Natural killer cell (primary cell): Measurements from ENCODE around the gene FAM107A. TPM values are rescaled to one million over a fixed set of nuclear protein-coding genes. Genes with fewer than 3 reads are reported as not detected.

Source experiments
- ATAC-seq, 3 donors: fragments of 150-1000 bp in 2 of 3; fragments of 200-7000 bp in 1 of 3; cut with Tn5 transposase; 1 replicate in 1 of 3; 2 replicates in 2 of 3; pipeline ENCODE4 v1.10.0; 2021; ENCODE audit warnings: mild to moderate bottlenecking in 2 of 3, moderate library complexity in 2 of 3
- DNase-seq, 2 donors: peaks; one replicate each; pipeline versions ENCODE4 v3.0.0 to v3.0.0-alpha.2; 2013 to 2021; ENCODE audit warnings: mixed read lengths in 1 of 2
- H3K27ac ChIP-seq: one replicate; pipeline ENCODE4 v1.5.1; 2013; ENCODE audit warnings: mild to moderate bottlenecking, low read length
- H3K27me3 ChIP-seq: one replicate; pipeline ENCODE4 v1.6.1; 2013; ENCODE audit warnings: low read length; ENCODE audit not compliant: control insufficient read depth, insufficient read depth
- H3K36me3 ChIP-seq: one replicate; pipeline ENCODE4 v1.6.1; 2013; ENCODE audit warnings: low read length; ENCODE audit not compliant: control insufficient read depth, insufficient read depth
- H3K4me1 ChIP-seq: one replicate; pipeline ENCODE4 v1.6.1; 2013; ENCODE audit warnings: low read length; ENCODE audit not compliant: control insufficient read depth, insufficient read depth
- H3K4me3 ChIP-seq: one replicate; pipeline ENCODE4 v1.5.1; 2013; ENCODE audit warnings: low read length
- H3K9me3 ChIP-seq: one replicate; pipeline ENCODE4 v1.6.1; 2013; ENCODE audit warnings: low read length; ENCODE audit not compliant: control insufficient read depth, insufficient read depth
- H3K27ac Mint-ChIP-seq, 2 donors: one replicate each; pipeline ENCODE4 v1.8.0; 2022; ENCODE audit warnings: mild to moderate bottlenecking in 2 of 2, mixed read lengths in 2 of 2, moderate library complexity in 1 of 2
- H3K27me3 Mint-ChIP-seq, 2 donors: one replicate each; pipeline ENCODE4 v1.8.0; 2022; ENCODE audit warnings: low read depth in 2 of 2, mixed read lengths in 2 of 2
- H3K36me3 Mint-ChIP-seq: one replicate; pipeline ENCODE4 v1.8.0; 2022; ENCODE audit warnings: mixed read lengths
- H3K4me1 Mint-ChIP-seq, 2 donors: one replicate each; pipeline ENCODE4 v1.8.0; 2022; ENCODE audit warnings: mixed read lengths in 2 of 2
- H3K4me3 Mint-ChIP-seq: one replicate; pipeline ENCODE4 v1.8.0; 2022; ENCODE audit warnings: mild to moderate bottlenecking, moderate library complexity, mixed read lengths
- H3K9me3 Mint-ChIP-seq, 2 donors: one replicate each; pipeline ENCODE4 v1.8.0; 2022; ENCODE audit warnings: mixed read lengths in 2 of 2
- CTCF ChIP-seq: fragments of 200-600 bp; IDR thresholded peaks from one replicate; pipeline ENCODE4 v1.8.0; 2022; ENCODE audit warnings: antibody characterized with exemption
- WGBS: methylation state at CpG from one replicate; pipeline ENCODE4 v1.1.7; 2013; ENCODE audit warnings: missing lambda C conversion rate; ENCODE audit not compliant: insufficient coverage; 5-methylcytosine and 5-hydroxymethylcytosine counted together
- intact Hi-C: fragments of 100-400 bp; cut with micrococcal nuclease; formaldehyde crosslinking; loops from one replicate; pipeline ENCODE4 v1.14.2; 2022
- total RNA-seq, 4 donors: library from RNA; stranded (reverse); fragments of 120-200 nt in 1 of 4; gene quantifications; one replicate each; pipeline versions ENCODE4 v1.2.3 to v1.2.4, GENCODE V29; 2013 to 2022

Gene FAM107A
- total RNA-seq, 3 donors from 2014 or later (not counting 1 experiment from before 2014, with no cell fraction given), result not detected

- Mint-ChIP-seq H3K27me3 (peaks cover 0 to 9% of the 10 kb centered on the region in 2 donors), H3K36me3 (no peaks in the 10 kb centered on the region), H3K27ac (no peak overlapping the region), H3K4me1 (no peaks in the 10 kb centered on the region), H3K9me3 (no peaks in the 10 kb centered on the region), H3K4me3 (no peak overlapping the region)
- Histone ChIP-seq H3K36me3 (no peaks in the 10 kb centered on the region), H3K4me3 (no peak overlapping the region), H3K9me3 (no peaks in the 10 kb centered on the region), H3K27me3 (no peaks in the 10 kb centered on the region), H3K27ac (no peak overlapping the region), H3K4me1 (no peaks in the 10 kb centered on the region)
- no peak for DNase-seq
- ATAC-seq, result no peak
- TF ChIP-seq CTCF, result no peak
- intact Hi-C loops, result no loop called here
- 91% methylated on average over 8 of the region's 8 CpGs for WGBS
Measured at GRCh38 chr3:58540176-58540858, 36.9 kb downstream of the FAM107A start.

DNA sequence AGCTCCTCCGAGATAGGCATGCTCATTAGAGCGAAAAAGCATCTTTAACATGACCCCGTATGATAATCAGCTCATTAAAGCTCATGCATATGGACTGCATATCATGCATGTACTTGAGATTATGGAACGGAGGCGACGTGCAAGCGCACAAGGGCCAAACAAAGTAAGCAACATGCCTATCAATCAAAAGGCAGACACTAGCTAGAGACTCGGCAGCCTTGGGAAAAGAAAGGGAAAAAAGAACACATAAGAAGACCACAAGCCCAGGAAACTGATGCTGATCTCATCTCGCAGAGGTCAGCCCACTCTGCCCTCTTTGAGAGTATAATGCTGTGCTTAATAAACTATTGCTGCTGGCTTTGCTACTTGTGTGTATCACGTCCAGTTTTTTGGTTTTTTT, 37.6 kb downstream of the FAM107A start:
- no peak for DNase-seq

GRCh38 chr3:58537412-58538301, 39.5 kb downstream of the FAM107A start:
- DNase-seq, result no peak
- intact Hi-C loops, result no loop called here
- H3K4me3 Mint-ChIP-seq, result no peak overlapping the region
- Histone ChIP-seq H3K27me3 (no peaks in the 10 kb centered on the region), H3K27ac (no peak overlapping the region), H3K4me3 (no peak overlapping the region), H3K4me1 (peaks cover 5% of the 10 kb centered on the region), H3K36me3 (no peaks in the 10 kb centered on the region), H3K9me3 (no peaks in the 10 kb centered on the region)
- H3K9me3 Mint-ChIP-seq, result no peaks in the 10 kb centered on the region
- H3K27me3 Mint-ChIP-seq, result peaks cover 0 to 4% of the 10 kb centered on the region in 2 donors
- 88% methylated on average over 2 of the region's 4 CpGs for WGBS
- no peak overlapping the region for H3K27ac Mint-ChIP-seq
- no peaks in the 10 kb centered on the region for H3K36me3 Mint-ChIP-seq
- no peak for TF ChIP-seq CTCF
- H3K4me1 Mint-ChIP-seq, result peaks cover 5 to 7% of the 10 kb centered on the region in 2 donors
- no peak for ATAC-seq

More for the DNA sequence above, 37.6 kb downstream of the FAM107A start:
- intact Hi-C loops, result no loop called here
- H3K36me3 ChIP-seq, result no peaks in the 10 kb centered on the region
- Mint-ChIP-seq H3K4me1 (no peaks in the 10 kb centered on the region), H3K27me3 (peaks cover 0 to 7% of the 10 kb centered on the region in 2 donors), H3K36me3 (no peaks in the 10 kb centered on the region), H3K4me3 (no peak overlapping the region), H3K9me3 (no peaks in the 10 kb centered on the region), H3K27ac (no peak overlapping the region)
- no peaks in the 10 kb centered on the region for H3K4me1 ChIP-seq
- 79% methylated on average over 10 of the region's 10 CpGs for WGBS
- no peak overlapping the region for H3K4me3 ChIP-seq
- H3K9me3 ChIP-seq, result no peaks in the 10 kb centered on the region
- ATAC-seq, result no peak
- TF ChIP-seq CTCF, result no peak
- no peak overlapping the region for H3K27ac ChIP-seq
- no peaks in the 10 kb centered on the region for H3K27me3 ChIP-seq
